K562 (cell line): Measurements from ENCODE around the gene LMTK2. TPM values are rescaled to one million over a fixed set of nuclear protein-coding genes. Genes with fewer than 3 reads are reported as not detected.

Experiments
- BCOR ChIP-seq: fragments of 450-650 bp; IDR thresholded peaks from 2 replicates; pipeline ENCODE4 v1.6.1; 2016
- DIDO1 ChIP-seq: fragments of 450-650 bp; IDR thresholded peaks from 2 replicates; pipeline ENCODE4 v1.6.1; 2016; ENCODE audit warnings: low read depth, missing biosample characterization, missing genetic modification characterization
- ELF2 ChIP-seq: fragments of 250-450 bp; sonication (Bioruptor Pico); IDR thresholded peaks from 2 replicates; pipeline ENCODE4 v1.5.0; 2021; ENCODE audit warnings: mild to moderate bottlenecking
- FOXP1 ChIP-seq: sonication (generic); formaldehyde crosslinking; IDR thresholded peaks from 2 replicates; pipeline ENCODE4 v1.8.0; 2022; ENCODE audit warnings: mild to moderate bottlenecking, missing genetic modification reagents
- GTF2A2 ChIP-seq: IDR thresholded peaks from 2 replicates; pipeline ENCODE4 v1.6.1; 2016; ENCODE audit warnings: mild to moderate bottlenecking, missing genetic modification characterization, missing compliant biosample characterization
- HDAC8 ChIP-seq: fragments of 450-650 bp; IDR thresholded peaks from 2 replicates; pipeline ENCODE4 v1.6.1; 2016; ENCODE audit warnings: mild to moderate bottlenecking, missing genetic modification characterization, moderate library complexity, missing compliant biosample characterization
- JUN ChIP-seq, 2 experiments: sonication (generic) in 1 of 2; formaldehyde crosslinking in 1 of 2; IDR thresholded peaks; 2 replicates each; pipeline versions ENCODE4 v1.6.1 to v1.8.0; 2012 to 2022; ENCODE audit warnings: borderline replicate concordance in 2 of 2, mild to moderate bottlenecking in 2 of 2, improper control_type of control experiment in 1 of 2, low read depth in 1 of 2, low read length in 1 of 2, missing genetic modification reagents in 1 of 2
- PTRF ChIP-seq: fragments of 450-650 bp; IDR thresholded peaks from 2 replicates; pipeline ENCODE4 v1.6.1; 2016; ENCODE audit warnings: mild to moderate bottlenecking, missing genetic modification characterization, missing compliant biosample characterization
- TCF7L2 ChIP-seq: fragments of 150-350 bp; IDR thresholded peaks from 2 replicates; pipeline ENCODE4 v1.6.1; 2016; ENCODE audit warnings: low read depth, mild to moderate bottlenecking, low read length, moderate library complexity
- ZBED1 ChIP-seq: IDR thresholded peaks from 2 replicates; pipeline ENCODE4 v1.6.1; 2014
- ZKSCAN3 ChIP-seq: fragments of 250-450 bp; sonication (Bioruptor Pico); IDR thresholded peaks from 2 replicates; pipeline ENCODE4 v1.4.0; 2020
- ZNF253 ChIP-seq: fragments of 250-450 bp; sonication (Bioruptor Pico); conservative IDR thresholded peaks from 2 replicates; pipeline ENCODE4 v1.6.1; 2021; ENCODE audit warnings: mild to moderate bottlenecking
- ZNF395 ChIP-seq: fragments of 200-800 bp; sonication (Bioruptor generic); IDR thresholded peaks from 2 replicates; pipeline ENCODE4 v1.6.1; 2017; ENCODE audit warnings: missing genetic modification characterization, missing compliant biosample characterization
- ZNF449 ChIP-seq: fragments of 250-450 bp; sonication (Bioruptor Pico); IDR thresholded peaks from 2 replicates; pipeline ENCODE4 v1.8.0; 2022; ENCODE audit warnings: moderate library complexity, mild to moderate bottlenecking, inconsistent platforms
- ZNF561 ChIP-seq: fragments of 450-650 bp; formaldehyde crosslinking; conservative IDR thresholded peaks from 2 replicates; pipeline ENCODE4 v1.4.0; 2020; ENCODE audit warnings: mild to moderate bottlenecking, moderate library complexity
- ZNF76 ChIP-seq: fragments of 250-450 bp; sonication (Bioruptor Pico); IDR thresholded peaks from 2 replicates; pipeline ENCODE4 v1.4.0; 2020; ENCODE audit warnings: mild to moderate bottlenecking, moderate library complexity, borderline replicate concordance
- polyA plus RNA-seq, 8 experiments: library from polyadenylated mRNA; depleted of rRNA in 4 of 8; stranded (reverse) in 5 of 8; unstranded in 3 of 8; fragments of >200 nt; fragmentation: Nextera tagmentation in 2 of 8; fragmentation: Illumina TruSeq in 1 of 8; extraction: Ambion mirVana in 2 of 8; extraction: Trizol in 1 of 8; gene quantifications; 2 replicates each; pipeline versions ENCODE4 v1.2.1 to v1.2.3, GENCODE V29; 2011 to 2014; ENCODE audit warnings: inconsistent platforms in 1 of 8, missing spikeins in 1 of 8
- total RNA-seq, 7 experiments: library from RNA; depleted of rRNA in 6 of 7; stranded (reverse); fragments of >200 nt in 6 of 7; fragmentation: Illumina TruSeq in 2 of 7; extraction: Trizol in 2 of 7; gene quantifications; 2 replicates each; pipeline versions ENCODE4 v1.2.1 to v1.2.3, GENCODE V29; 2011 to 2021; ENCODE audit warnings: low replicate concordance in 1 of 7
- TF ChIP-seq, protein P1 (sequence below), 2 experiments: fragments of 450-650 bp; IDR thresholded peaks; 2 replicates each; pipeline ENCODE4 v1.6.1; 2016; ENCODE audit warnings: mild to moderate bottlenecking in 2 of 2, borderline replicate concordance in 1 of 2, low read depth in 1 of 2, moderate library complexity in 1 of 2

The LMTK2 gene
- total and polyA plus RNA-seq, 9 of the 15 experiments (the other 6 are each of a cell fraction or from before 2014, with no cell fraction given), result 0.78 to 16.4 (median 6.3) TPM

- TF ChIP-seq JUN (IDR thresholded peaks at IDR 0.05; ENCODE audit: borderline replicate concordance, low read depth, low read length) (peak; percentile 71; the same call in 1 of the 2 replicates), JUN (CRISPR knock-in tag; IDR thresholded peaks at IDR 0.05; ENCODE audit: borderline replicate concordance) (peak; percentile 72; the same call in 1 of the 2 replicates), ZBED1 (no peak), ZNF561 (CRISPR knock-in tag) (no peak), HDAC8 (no peak), PTRF (tag) (no peak), ZKSCAN3 (CRISPR knock-in tag) (no peak), ZNF76 (CRISPR knock-in tag) (no peak), GTF2A2 (tag) (no peak), ZNF449 (CRISPR knock-in tag) (no peak), ZNF253 (CRISPR knock-in tag) (no peak), DIDO1 (peak; percentile 58; the same call in 1 of the 2 replicates), ZNF395 (CRISPR knock-in tag) (peak; percentile 86; the same call in 1 of the 2 replicates), TCF7L2 (no peak), ELF2 (CRISPR knock-in tag) (peak; percentile 67; the same call in 1 of the 2 replicates), BCOR (peak; percentile 57; the same call in 1 of the 2 replicates), FOXP1 (CRISPR knock-in tag) (peak; percentile 71; the same call in 1 of the 2 replicates)
- TF ChIP-seq, protein P1, sequence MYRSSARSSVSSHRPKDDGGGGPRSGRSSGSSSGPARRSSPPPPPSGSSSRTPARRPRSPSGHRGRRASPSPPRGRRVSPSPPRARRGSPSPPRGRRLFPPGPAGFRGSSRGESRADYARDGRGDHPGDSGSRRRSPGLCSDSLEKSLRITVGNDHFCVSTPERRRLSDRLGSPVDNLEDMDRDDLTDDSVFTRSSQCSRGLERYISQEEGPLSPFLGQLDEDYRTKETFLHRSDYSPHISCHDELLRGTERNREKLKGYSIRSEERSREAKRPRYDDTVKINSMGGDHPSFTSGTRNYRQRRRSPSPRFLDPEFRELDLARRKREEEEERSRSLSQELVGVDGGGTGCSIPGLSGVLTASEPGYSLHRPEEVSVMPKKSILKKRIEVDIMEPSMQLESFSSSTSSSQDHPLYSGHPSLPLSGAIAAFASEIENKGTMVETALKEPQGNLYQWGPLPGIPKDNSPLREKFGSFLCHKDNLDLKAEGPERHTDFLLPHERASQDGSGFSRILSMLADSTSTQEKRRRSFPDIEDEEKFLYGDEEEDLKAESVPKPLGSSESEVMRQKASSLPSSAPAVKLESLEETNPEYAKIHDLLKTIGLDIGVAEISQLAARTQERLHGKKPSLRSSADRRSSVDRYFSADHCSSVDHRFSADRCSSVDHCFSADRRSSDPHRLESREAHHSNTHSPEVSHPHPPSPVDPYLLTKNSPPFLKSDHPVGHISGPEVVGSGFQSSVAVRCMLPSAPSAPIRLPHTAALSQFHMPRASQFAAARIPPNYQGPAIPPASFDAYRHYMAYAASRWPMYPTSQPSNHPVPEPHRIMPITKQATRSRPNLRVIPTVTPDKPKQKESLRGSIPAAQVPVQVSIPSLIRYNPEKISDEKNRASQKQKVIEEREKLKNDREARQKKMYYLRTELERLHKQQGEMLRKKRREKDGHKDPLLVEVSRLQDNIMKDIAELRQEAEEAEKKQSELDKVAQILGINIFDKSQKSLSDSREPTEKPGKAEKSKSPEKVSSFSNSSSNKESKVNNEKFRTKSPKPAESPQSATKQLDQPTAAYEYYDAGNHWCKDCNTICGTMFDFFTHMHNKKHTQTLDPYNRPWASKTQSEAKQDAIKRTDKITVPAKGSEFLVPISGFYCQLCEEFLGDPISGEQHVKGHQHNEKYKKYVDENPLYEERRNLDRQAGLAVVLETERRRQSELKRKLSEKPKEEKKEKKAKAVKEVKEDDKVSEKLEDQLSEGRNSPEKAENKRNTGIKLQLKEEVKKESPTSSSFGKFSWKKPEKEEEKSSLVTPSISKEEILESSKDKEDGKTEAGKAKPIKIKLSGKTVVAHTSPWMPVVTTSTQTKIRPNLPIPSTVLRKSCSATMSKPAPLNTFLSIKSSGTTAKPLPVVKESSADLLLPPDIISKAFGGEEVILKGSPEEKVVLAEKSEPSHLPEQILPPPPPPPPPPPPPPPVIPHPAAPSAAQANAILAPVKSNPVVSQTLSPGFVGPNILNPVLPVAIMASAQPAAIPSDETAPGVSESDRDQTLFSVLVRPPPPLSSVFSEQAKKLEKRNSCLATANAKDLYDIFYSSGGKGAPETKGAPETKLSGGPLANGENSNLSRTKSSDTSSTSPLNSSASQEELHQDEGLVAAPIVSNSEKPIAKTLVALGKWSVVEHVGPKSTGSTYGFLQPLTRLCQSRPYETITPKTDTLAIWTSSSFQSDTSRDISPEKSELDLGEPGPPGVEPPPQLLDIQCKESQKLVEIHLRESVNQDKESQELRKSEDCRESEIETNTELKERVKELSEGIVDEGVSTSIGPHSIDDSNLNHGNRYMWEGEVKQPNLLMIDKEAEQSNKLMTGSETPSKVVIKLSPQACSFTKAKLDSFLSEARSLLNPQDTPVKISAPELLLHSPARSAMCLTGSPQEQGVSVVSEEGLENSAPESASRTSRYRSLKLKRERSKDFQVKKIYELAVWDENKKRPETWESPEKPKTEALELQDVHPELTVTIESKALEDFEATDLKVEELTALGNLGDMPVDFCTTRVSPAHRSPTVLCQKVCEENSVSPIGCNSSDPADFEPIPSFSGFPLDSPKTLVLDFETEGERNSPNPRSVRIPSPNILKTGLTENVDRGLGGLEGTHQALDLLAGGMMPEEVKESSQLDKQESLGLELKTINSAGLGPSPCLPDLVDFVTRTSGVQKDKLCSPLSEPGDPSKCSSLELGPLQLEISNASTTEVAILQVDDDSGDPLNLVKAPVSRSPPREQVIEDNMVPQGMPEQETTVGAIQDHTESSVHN (IDR thresholded peaks at IDR 0.05; ENCODE audit: borderline replicate concordance in 1 of 2, low read depth in 1 of 2), result no peak
Measured at GRCh38 chr7:98106647-98107312, at the start of gene LMTK2 (continued).
